ENCODE results near the gene BPIFB4.

DNA sequence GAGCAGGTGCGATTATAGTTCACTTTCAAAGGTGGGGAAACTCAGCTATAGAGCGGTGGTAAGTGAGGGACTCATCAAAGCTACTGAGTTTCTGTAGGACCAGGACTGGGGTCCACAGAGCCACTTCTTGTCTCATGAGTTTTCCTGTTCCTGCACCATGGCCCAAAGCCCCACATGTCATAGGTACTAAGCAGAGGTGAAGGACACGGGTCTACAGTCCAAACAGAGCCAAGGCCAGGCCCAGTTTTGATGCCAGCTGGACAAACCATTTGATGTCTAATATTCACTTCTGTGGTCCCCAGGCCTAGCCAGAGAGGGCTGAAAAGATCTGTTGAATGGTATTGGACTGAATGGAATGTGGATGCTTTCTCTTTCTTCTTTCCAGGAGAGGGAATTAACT, 37.0 kb upstream of the BPIFB4 start:
- no peak for TF ChIP-seq FOSL2 (IDR thresholded peaks at IDR 0.05; ENCODE audit: borderline replicate concordance, low read depth)
- TF ChIP-seq, protein P1, sequence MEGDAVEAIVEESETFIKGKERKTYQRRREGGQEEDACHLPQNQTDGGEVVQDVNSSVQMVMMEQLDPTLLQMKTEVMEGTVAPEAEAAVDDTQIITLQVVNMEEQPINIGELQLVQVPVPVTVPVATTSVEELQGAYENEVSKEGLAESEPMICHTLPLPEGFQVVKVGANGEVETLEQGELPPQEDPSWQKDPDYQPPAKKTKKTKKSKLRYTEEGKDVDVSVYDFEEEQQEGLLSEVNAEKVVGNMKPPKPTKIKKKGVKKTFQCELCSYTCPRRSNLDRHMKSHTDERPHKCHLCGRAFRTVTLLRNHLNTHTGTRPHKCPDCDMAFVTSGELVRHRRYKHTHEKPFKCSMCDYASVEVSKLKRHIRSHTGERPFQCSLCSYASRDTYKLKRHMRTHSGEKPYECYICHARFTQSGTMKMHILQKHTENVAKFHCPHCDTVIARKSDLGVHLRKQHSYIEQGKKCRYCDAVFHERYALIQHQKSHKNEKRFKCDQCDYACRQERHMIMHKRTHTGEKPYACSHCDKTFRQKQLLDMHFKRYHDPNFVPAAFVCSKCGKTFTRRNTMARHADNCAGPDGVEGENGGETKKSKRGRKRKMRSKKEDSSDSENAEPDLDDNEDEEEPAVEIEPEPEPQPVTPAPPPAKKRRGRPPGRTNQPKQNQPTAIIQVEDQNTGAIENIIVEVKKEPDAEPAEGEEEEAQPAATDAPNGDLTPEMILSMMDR (IDR thresholded peaks at IDR 0.05): no peak
